ENCODE data around the gene BEND5. TPM values are rescaled to one million over a fixed set of nuclear protein-coding genes. Genes with fewer than 3 reads are reported as not detected.

The BEND5 gene
- total RNA-seq, 4 donors from 2014 or later = 4.1 to 13.9 (median 8.1) TPM

- no peak for TF ChIP-seq CTCF (IDR thresholded peaks at IDR 0.05)
- DNase-seq = no peak
- H3K27me3 ChIP-seq = no peaks in the 10 kb centered on the region
- no peak overlapping the region for H3K27ac ChIP-seq
- no peaks in the 10 kb centered on the region for H3K36me3 ChIP-seq
- H3K4me1 ChIP-seq = no peaks in the 10 kb centered on the region
- intact Hi-C loops (cut with DNase I; ENCODE audit: low total_unique reads) = no loop called here
- H3K4me3 ChIP-seq = no peak overlapping the region
- no peaks in the 10 kb centered on the region for H3K9me3 ChIP-seq
These were observed 26.6 kb downstream of the BEND5 start for GRCh38 chr1:48750109-48750508.

- intact Hi-C loops (cut with DNase I; ENCODE audit: low total_unique reads) = no loop called here
- H3K36me3 ChIP-seq = no peaks in the 10 kb centered on the region
- TF ChIP-seq POLR2A (IDR thresholded peaks at IDR 0.05) = no peak
- TF ChIP-seq CTCF (IDR thresholded peaks at IDR 0.05) = no peak
- no peaks in the 10 kb centered on the region for H3K9me3 ChIP-seq
- no peak for DNase-seq
- H3K27ac ChIP-seq = no peak overlapping the region
- H3K4me1 ChIP-seq = no peaks in the 10 kb centered on the region
- H3K27me3 ChIP-seq = no peaks in the 10 kb centered on the region
- H3K4me3 ChIP-seq = no peak overlapping the region
These were observed 27.6 kb downstream of the BEND5 start for GRCh38 chr1:48749068-48749467.

- intact Hi-C loops (cut with DNase I; ENCODE audit: low total_unique reads) = no loop called here
- no peaks in the 10 kb centered on the region for H3K27me3 ChIP-seq
- no peak overlapping the region for H3K4me3 ChIP-seq
- TF ChIP-seq POLR2A (IDR thresholded peaks at IDR 0.05) (no peak), CTCF (IDR thresholded peaks at IDR 0.05) (no peak)
- H3K36me3 ChIP-seq = no peaks in the 10 kb centered on the region
- H3K4me1 ChIP-seq = no peaks in the 10 kb centered on the region
- no peaks in the 10 kb centered on the region for H3K9me3 ChIP-seq
- DNase-seq = no peak
- H3K27ac ChIP-seq = no peak overlapping the region
These were observed 29.8 kb downstream of the BEND5 start for GRCh38 chr1:48746906-48747305.

- no peak for TF ChIP-seq CTCF (IDR thresholded peaks at IDR 0.05)
- no peak for TF ChIP-seq POLR2A (IDR thresholded peaks at IDR 0.05)
- intact Hi-C loops (cut with DNase I; ENCODE audit: low total_unique reads) = no loop called here
- Histone ChIP-seq H3K9me3 (no peaks in the 10 kb centered on the region), H3K27me3 (no peaks in the 10 kb centered on the region), H3K36me3 (no peaks in the 10 kb centered on the region), H3K4me3 (no peak overlapping the region), H3K27ac (no peak overlapping the region), H3K4me1 (no peaks in the 10 kb centered on the region)
- DNase-seq = no peak
These were observed 32.7 kb downstream of the BEND5 start for GRCh38 chr1:48744032-48744431.

- Histone ChIP-seq H3K9me3 (no peaks in the 10 kb centered on the region), H3K4me1 (no peaks in the 10 kb centered on the region), H3K27me3 (no peaks in the 10 kb centered on the region), H3K36me3 (no peaks in the 10 kb centered on the region), H3K4me3 (no peak overlapping the region), H3K27ac (no peak overlapping the region)
- no peak for DNase-seq
- intact Hi-C loops (cut with DNase I; ENCODE audit: low total_unique reads) = no loop called here
- TF ChIP-seq CTCF (IDR thresholded peaks at IDR 0.05) = no peak
- no peak for TF ChIP-seq POLR2A (IDR thresholded peaks at IDR 0.05)
These were observed 33.2 kb downstream of the BEND5 start for GRCh38 chr1:48743480-48743879.
